ENCODE results near the gene ARMH2. TPM values are rescaled to one million over a fixed set of nuclear protein-coding genes. Genes with fewer than 3 reads are reported as not detected.

The ARMH2 gene
- total RNA-seq, 2 donors from 2014 or later, result not detected

GRCh38 chr6:24827162-24827561, 28.4 kb upstream of the ARMH2 start:
- WGBS, 2 experiments (ENCODE audit: insufficient coverage in 1 of 2, insufficient read length in 1 of 2), result 88% methylated on average over 3 of the region's 3 CpGs; no CpG with 5 or more reads in 1 of the 2 experiments
- no peak for DNase-seq

DNA sequence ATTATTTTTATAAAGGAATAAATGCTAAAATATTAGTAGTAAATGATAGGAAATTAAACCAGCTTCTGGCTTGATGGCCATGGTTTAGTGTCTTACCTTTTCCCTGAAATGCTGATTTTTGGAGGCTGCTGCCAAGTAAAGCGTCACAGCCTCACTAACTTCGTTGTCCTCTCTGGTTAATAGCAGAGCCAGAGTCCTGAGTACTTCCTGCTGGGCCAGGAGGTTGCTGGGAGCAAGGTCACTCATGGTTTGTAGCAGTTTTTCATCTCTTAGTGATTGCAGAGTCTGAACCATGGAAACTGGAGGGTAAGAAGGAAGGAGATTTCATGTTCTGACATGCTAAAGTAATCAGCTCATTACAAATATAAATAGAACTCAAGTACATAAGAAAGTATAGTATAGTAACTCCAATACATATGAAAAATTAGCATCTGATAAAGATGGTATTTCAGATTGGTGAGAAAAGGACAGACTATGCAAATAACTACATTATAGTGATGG, 26.5 kb upstream of the ARMH2 start:
- no peaks in the 10 kb centered on the region for H3K27me3 ChIP-seq (ENCODE audit: control insufficient read depth, insufficient read depth, low read length, poor library complexity, severe bottlenecking)
- H3K9me3 ChIP-seq (ENCODE audit: control insufficient read depth, low read length), result no peaks in the 10 kb centered on the region
- H3K36me3 ChIP-seq (ENCODE audit: control insufficient read depth, insufficient read depth, low read length), result no peaks in the 10 kb centered on the region
- Mint-ChIP-seq H3K36me3 (ENCODE audit: low read depth) (no peaks in the 10 kb centered on the region), H3K4me3 (no peak overlapping the region), H3K9me3 (no peaks in the 10 kb centered on the region), H3K27me3 (ENCODE audit: insufficient read depth) (no peaks in the 10 kb centered on the region), H3K27ac (no peak overlapping the region), H3K4me1 (no peaks in the 10 kb centered on the region)
- no peak overlapping the region for H3K27ac ChIP-seq (ENCODE audit: low read depth, low read length)
- no peaks in the 10 kb centered on the region for H3K4me1 ChIP-seq (ENCODE audit: control insufficient read depth, insufficient read depth, low read length)
- DNase-seq, result no peak
- no peak overlapping the region for H3K9ac ChIP-seq (ENCODE audit: extremely low read depth, low read length, poor library complexity, severe bottlenecking)
- WGBS, 2 experiments (ENCODE audit: insufficient coverage in 1 of 2, insufficient read length in 1 of 2), result 92% methylated on average over 2 of the region's 2 CpGs; no CpG with 5 or more reads in 1 of the 2 experiments
- TF ChIP-seq, protein P1, sequence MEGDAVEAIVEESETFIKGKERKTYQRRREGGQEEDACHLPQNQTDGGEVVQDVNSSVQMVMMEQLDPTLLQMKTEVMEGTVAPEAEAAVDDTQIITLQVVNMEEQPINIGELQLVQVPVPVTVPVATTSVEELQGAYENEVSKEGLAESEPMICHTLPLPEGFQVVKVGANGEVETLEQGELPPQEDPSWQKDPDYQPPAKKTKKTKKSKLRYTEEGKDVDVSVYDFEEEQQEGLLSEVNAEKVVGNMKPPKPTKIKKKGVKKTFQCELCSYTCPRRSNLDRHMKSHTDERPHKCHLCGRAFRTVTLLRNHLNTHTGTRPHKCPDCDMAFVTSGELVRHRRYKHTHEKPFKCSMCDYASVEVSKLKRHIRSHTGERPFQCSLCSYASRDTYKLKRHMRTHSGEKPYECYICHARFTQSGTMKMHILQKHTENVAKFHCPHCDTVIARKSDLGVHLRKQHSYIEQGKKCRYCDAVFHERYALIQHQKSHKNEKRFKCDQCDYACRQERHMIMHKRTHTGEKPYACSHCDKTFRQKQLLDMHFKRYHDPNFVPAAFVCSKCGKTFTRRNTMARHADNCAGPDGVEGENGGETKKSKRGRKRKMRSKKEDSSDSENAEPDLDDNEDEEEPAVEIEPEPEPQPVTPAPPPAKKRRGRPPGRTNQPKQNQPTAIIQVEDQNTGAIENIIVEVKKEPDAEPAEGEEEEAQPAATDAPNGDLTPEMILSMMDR (conservative IDR thresholded peaks at IDR 0.05), result no peak
- H3K4me3 ChIP-seq (ENCODE audit: low read length), result no peak overlapping the region

More at GRCh38 chr6:24827162-24827561, 28.4 kb upstream of the ARMH2 start:
- no peaks in the 10 kb centered on the region for H3K9me3 Mint-ChIP-seq
- H3K27me3 ChIP-seq (ENCODE audit: control insufficient read depth, insufficient read depth, low read length, poor library complexity, severe bottlenecking), result no peaks in the 10 kb centered on the region
- H3K4me3 ChIP-seq (ENCODE audit: low read length), result no peak overlapping the region
- no peak overlapping the region for H3K9ac ChIP-seq (ENCODE audit: extremely low read depth, low read length, poor library complexity, severe bottlenecking)
- H3K36me3 Mint-ChIP-seq (ENCODE audit: low read depth), result no peaks in the 10 kb centered on the region
- TF ChIP-seq, protein P1 (conservative IDR thresholded peaks at IDR 0.05), result no peak
- no peaks in the 10 kb centered on the region for H3K4me1 Mint-ChIP-seq
- no peak overlapping the region for H3K27ac ChIP-seq (ENCODE audit: low read depth, low read length)
- no peaks in the 10 kb centered on the region for H3K4me1 ChIP-seq (ENCODE audit: control insufficient read depth, insufficient read depth, low read length)
- H3K9me3 ChIP-seq (ENCODE audit: control insufficient read depth, low read length), result no peaks in the 10 kb centered on the region
- H3K27ac Mint-ChIP-seq, result no peak overlapping the region
- no peaks in the 10 kb centered on the region for H3K36me3 ChIP-seq (ENCODE audit: control insufficient read depth, insufficient read depth, low read length)
- H3K27me3 Mint-ChIP-seq (ENCODE audit: insufficient read depth), result no peaks in the 10 kb centered on the region
- no peak overlapping the region for H3K4me3 Mint-ChIP-seq

DNA sequence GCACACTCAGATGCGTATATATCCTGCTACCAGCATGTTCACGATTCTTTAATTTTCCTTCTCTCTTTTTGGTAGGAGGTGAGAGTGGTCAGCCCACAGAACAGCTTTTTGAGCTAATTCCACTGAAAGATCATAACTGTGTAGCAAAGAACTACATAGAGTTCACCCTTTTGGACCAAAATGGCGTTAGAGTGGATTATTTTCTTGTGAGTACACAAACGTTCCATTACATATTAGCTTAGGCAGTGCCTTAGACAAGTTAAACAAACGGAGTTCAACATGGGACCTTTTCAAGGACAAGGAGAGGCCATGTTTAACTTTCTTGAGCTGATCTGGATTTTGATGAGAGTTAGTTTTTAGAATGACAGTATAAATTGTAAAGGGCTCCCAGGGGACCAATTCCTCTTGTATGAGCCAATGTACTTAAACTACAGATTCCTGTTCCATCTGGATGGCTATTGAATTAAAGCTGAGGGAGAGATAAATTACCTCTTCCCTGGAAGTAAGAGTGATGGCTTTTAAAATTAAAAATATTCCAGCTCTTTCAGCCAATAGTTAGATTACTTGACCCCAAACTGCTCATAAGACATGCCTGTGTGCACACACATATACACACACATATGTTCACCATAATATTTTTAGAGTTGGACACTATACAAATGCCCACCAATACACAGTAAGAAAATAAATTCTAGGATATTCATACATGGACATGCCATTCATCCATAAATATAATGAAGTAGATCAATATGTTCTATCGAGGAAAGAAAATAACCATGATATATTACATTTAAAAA, 25.6 kb upstream of the ARMH2 start:
- H3K4me1 Mint-ChIP-seq, result no peaks in the 10 kb centered on the region
- no peaks in the 10 kb centered on the region for H3K36me3 Mint-ChIP-seq (ENCODE audit: low read depth)
- Histone ChIP-seq H3K4me1 (ENCODE audit: control insufficient read depth, insufficient read depth, low read length) (no peaks in the 10 kb centered on the region), H3K4me3 (ENCODE audit: low read length) (no peak overlapping the region), H3K36me3 (ENCODE audit: control insufficient read depth, insufficient read depth, low read length) (no peaks in the 10 kb centered on the region), H3K27me3 (ENCODE audit: control insufficient read depth, insufficient read depth, low read length, poor library complexity, severe bottlenecking) (no peaks in the 10 kb centered on the region), H3K9ac (ENCODE audit: extremely low read depth, low read length, poor library complexity, severe bottlenecking) (no peak overlapping the region), H3K27ac (ENCODE audit: low read depth, low read length) (no peak overlapping the region), H3K9me3 (ENCODE audit: control insufficient read depth, low read length) (no peaks in the 10 kb centered on the region)
- TF ChIP-seq, protein P1 (conservative IDR thresholded peaks at IDR 0.05), result no peak
- no peaks in the 10 kb centered on the region for H3K9me3 Mint-ChIP-seq
- no peak for DNase-seq
- H3K27ac Mint-ChIP-seq, result no peak overlapping the region
- no peak overlapping the region for H3K4me3 Mint-ChIP-seq
- WGBS, 2 experiments (ENCODE audit: insufficient coverage in 1 of 2, insufficient read length in 1 of 2), result 96 to 99% methylated on average over 5 of the region's 6 CpGs
- H3K27me3 Mint-ChIP-seq (ENCODE audit: insufficient read depth), result no peaks in the 10 kb centered on the region

Measured in endodermal cell (in vitro differentiated cells).